Measurements from ENCODE around the gene BOK. TPM values are rescaled to one million over a fixed set of nuclear protein-coding genes. Genes with fewer than 3 reads are reported as not detected.

Gene BOK
- total and polyA plus RNA-seq, 2 of the 13 experiments (the other 11 are each of a cell fraction or from before 2014, with no cell fraction given): 35.5 to 39.2 TPM

- TF ChIP-seq NFE2L2 (IDR thresholded peaks at IDR 0.05; ENCODE audit: low read length) (no peak), ZNF552 (CRISPR knock-in tag; IDR thresholded peaks at IDR 0.05; ENCODE audit: borderline replicate concordance) (no peak), ZNF724P (CRISPR knock-in tag; IDR thresholded peaks at IDR 0.05; ENCODE audit: borderline replicate concordance) (no peak), ZNF788 (CRISPR knock-in tag; IDR thresholded peaks at IDR 0.05; ENCODE audit: borderline replicate concordance) (0 out of 2 replicates have a peak, but pooled peaks have one; percentile 44), PHF5A (CRISPR knock-in tag; IDR thresholded peaks at IDR 0.05; ENCODE audit: low read depth, unreplicated experiment) (no peak), KDM5A (IDR thresholded peaks at IDR 0.05; ENCODE audit: borderline replicate concordance, low read length) (no peak), HNRNPLL (IDR thresholded peaks at IDR 0.05; ENCODE audit: low read depth, low read length, poor library complexity, severe bottlenecking) (no peak), ZZZ3 (CRISPR knock-in tag; IDR thresholded peaks at IDR 0.05; ENCODE audit: borderline replicate concordance) (no peak), UBTF (CRISPR knock-in tag; IDR thresholded peaks at IDR 0.05) (peak; percentile 76), KDM4B (CRISPR knock-in tag; IDR thresholded peaks at IDR 0.05) (no peak), TBX3 (IDR thresholded peaks at IDR 0.05; ENCODE audit: borderline replicate concordance) (no peak), EHMT2 (IDR thresholded peaks at IDR 0.05; ENCODE audit: borderline replicate concordance, low read depth, low read length) (no peak), ZBTB2 (CRISPR knock-in tag; IDR thresholded peaks at IDR 0.05; ENCODE audit: low read depth) (peak; percentile 36; the same call in 1 of the 2 replicates), ZNF616 (CRISPR knock-in tag; IDR thresholded peaks at IDR 0.05; ENCODE audit: low read depth) (peak; percentile 12; the same call in 1 of the 2 replicates), ZNF839 (CRISPR knock-in tag; IDR thresholded peaks at IDR 0.05; ENCODE audit: borderline replicate concordance) (no peak), ZNF446 (CRISPR knock-in tag; IDR thresholded peaks at IDR 0.05) (peak; percentile 49; the same call in 1 of the 2 replicates), GPN1 (CRISPR knock-in tag; IDR thresholded peaks at IDR 0.05; ENCODE audit: borderline replicate concordance) (no peak), JUNB (CRISPR knock-in tag; IDR thresholded peaks at IDR 0.05; ENCODE audit: borderline replicate concordance) (no peak), ZNF350 (CRISPR knock-in tag; IDR thresholded peaks at IDR 0.05; ENCODE audit: borderline replicate concordance, low read depth) (no peak), ZNF138 (CRISPR knock-in tag; IDR thresholded peaks at IDR 0.05; ENCODE audit: low read depth) (peak; percentile 86), ZNF451 (CRISPR knock-in tag; IDR thresholded peaks at IDR 0.05) (0 out of 2 replicates have a peak, but pooled peaks have one; percentile 66), TCF7 (IDR thresholded peaks at IDR 0.05; ENCODE audit: low read depth) (no peak), ZNF577 (CRISPR knock-in tag; IDR thresholded peaks at IDR 0.05; ENCODE audit: borderline replicate concordance, low read depth) (no peak), ZKSCAN5 (CRISPR knock-in tag; IDR thresholded peaks at IDR 0.05) (no peak), ZNF550 (CRISPR knock-in tag; IDR thresholded peaks at IDR 0.05; ENCODE audit: borderline replicate concordance) (no peak), ZNF570 (CRISPR knock-in tag; IDR thresholded peaks at IDR 0.05; ENCODE audit: borderline replicate concordance) (no peak), ZIK1 (CRISPR knock-in tag; IDR thresholded peaks at IDR 0.05; ENCODE audit: borderline replicate concordance, low read depth) (peak; percentile 81)
Measured at GRCh38 chr2:241558532-241559322, at the start of gene BOK (continued).
